OCI-M2 (cell line): Measurements from ENCODE around the gene RGMA.

ENCODE experiments used
- DNase-seq: peaks from one replicate; lab custom pipeline; 2025; ENCODE audit not compliant: unreplicated experiment; lab: John Stamatoyannopoulos, UW

Gene RGMA

GRCh38 chr15:93020976-93021772 is 67.8 kb downstream of the RGMA start:
- no peak for DNase-seq

- DNase-seq = no peak
These were observed 69.0 kb downstream of the RGMA start for GRCh38 chr15:93019971-93020370.

GRCh38 chr15:93019090-93019489 is 69.9 kb downstream of the RGMA start:
- no peak for DNase-seq

- no peak for DNase-seq
These were observed 70.4 kb downstream of the RGMA start for GRCh38 chr15:93018574-93018973.

- DNase-seq = no peak
These were observed 71.5 kb downstream of the RGMA start for GRCh38 chr15:93017526-93017925.

GRCh38 chr15:93012786-93013185 is 76.2 kb downstream of the RGMA start:
- no peak for DNase-seq

- DNase-seq = no peak
These were observed 81.0 kb downstream of the RGMA start for GRCh38 chr15:93007994-93008393.

GRCh38 chr15:93005133-93005532 is 83.9 kb downstream of the RGMA start:
- no peak for DNase-seq

GRCh38 chr15:93001881-93002280 is 87.1 kb downstream of the RGMA start:
- no peak for DNase-seq

GRCh38 chr15:93001156-93001555 is 87.9 kb downstream of the RGMA start:
- no peak for DNase-seq

- DNase-seq = no peak
These were observed 91.2 kb downstream of the RGMA start for GRCh38 chr15:92997821-92998220.

- DNase-seq = no peak
These were observed 96.3 kb downstream of the RGMA start for GRCh38 chr15:92992720-92993119.

- DNase-seq = no peak
These were observed 99.0 kb downstream of the RGMA start for GRCh38 chr15:92990031-92990430.

- DNase-seq = no peak
These were observed 99.5 kb downstream of the RGMA start for GRCh38 chr15:92989470-92989869.
